Thyroid gland (tissue), 4 donors: ENCODE data around the gene KSR1. TPM values are rescaled to one million over a fixed set of nuclear protein-coding genes. Genes with fewer than 3 reads are reported as not detected.
"Not testable (repeated sequence)": the region's sequence is repeated elsewhere in the genome, so short reads cannot be mapped to it uniquely, and the experiment has no call there.

Experiments
- DNase-seq, 2 donors: peaks; one replicate each; pipeline ENCODE4 v3.0.0-alpha.2; 2019
- H3K27ac ChIP-seq, 3 donors: fragments of 200-600 bp; sonication (generic); 1 replicate in 2 of 3; 2 replicates in 1 of 3; pipeline ENCODE4 v1.5.1; 2016 to 2019; ENCODE audit warnings: mild to moderate bottlenecking in 1 of 3, moderate library complexity in 1 of 3
- H3K27me3 ChIP-seq: fragments of 200-600 bp; sonication (generic); one replicate; pipeline ENCODE4 v1.5.1; 2019
- H3K36me3 ChIP-seq, 2 donors: fragments of 200-600 bp; sonication (generic); one replicate each; pipeline ENCODE4 v1.5.1; 2016 to 2019
- H3K4me1 ChIP-seq, 2 donors: fragments of 200-600 bp; sonication (generic); one replicate each; pipeline ENCODE4 v1.5.1; 2017 to 2019
- H3K4me3 ChIP-seq, 3 donors: fragments of 200-600 bp; sonication (generic); replicated peaks in 1 of 3; 1 replicate in 2 of 3; 2 replicates in 1 of 3; pipeline ENCODE4 v1.5.1; 2016; ENCODE audit warnings: mild to moderate bottlenecking in 1 of 3
- H3K9me3 ChIP-seq: fragments of 200-600 bp; sonication (generic); one replicate; pipeline ENCODE4 v1.5.1; 2017
- POLR2A ChIP-seq, 2 donors: fragments of 450-650 bp; IDR thresholded peaks; one replicate each; pipeline ENCODE4 v1.6.1; 2017; ENCODE audit warnings: antibody characterized with exemption in 2 of 2, mild to moderate bottlenecking in 2 of 2, moderate library complexity in 1 of 2
- WGBS, 2 donors: methylation state at CpG; one replicate each; pipeline ENCODE4 v1.1.5; 2017; 5-methylcytosine and 5-hydroxymethylcytosine counted together
- intact Hi-C: fragments of 100-400 bp; cut with DNase I; formaldehyde crosslinking; loops from one replicate; pipeline ENCODE4 v1.15.1; 2023
- total RNA-seq, 4 donors: library from RNA; depleted of rRNA; stranded (reverse); fragments of >200 nt; gene quantifications; one replicate each; pipeline ENCODE4 v1.2.3, GENCODE V29; 2016
- TF ChIP-seq, protein P1 (sequence below), 6 experiments: fragments of 200-600 bp in 3 of 6; fragments of 450-650 bp in 3 of 6; sonication (generic) in 3 of 6; IDR thresholded peaks; one replicate each; pipeline ENCODE4 v1.5.1; 2016 to 2019; ENCODE audit warnings: antibody characterized with exemption in 6 of 6, mild to moderate bottlenecking in 2 of 6, inconsistent platforms in 1 of 6, moderate library complexity in 1 of 6

Gene KSR1
- total RNA-seq, 4 donors from 2014 or later = 35.9 to 75.5 (median 67.7) TPM

- H3K4me1 ChIP-seq = no peaks in the 10 kb centered on the region
- H3K4me3 ChIP-seq = no peak overlapping the region
- no peak for TF ChIP-seq POLR2A (IDR thresholded peaks at IDR 0.05)
- TF ChIP-seq, protein P1, sequence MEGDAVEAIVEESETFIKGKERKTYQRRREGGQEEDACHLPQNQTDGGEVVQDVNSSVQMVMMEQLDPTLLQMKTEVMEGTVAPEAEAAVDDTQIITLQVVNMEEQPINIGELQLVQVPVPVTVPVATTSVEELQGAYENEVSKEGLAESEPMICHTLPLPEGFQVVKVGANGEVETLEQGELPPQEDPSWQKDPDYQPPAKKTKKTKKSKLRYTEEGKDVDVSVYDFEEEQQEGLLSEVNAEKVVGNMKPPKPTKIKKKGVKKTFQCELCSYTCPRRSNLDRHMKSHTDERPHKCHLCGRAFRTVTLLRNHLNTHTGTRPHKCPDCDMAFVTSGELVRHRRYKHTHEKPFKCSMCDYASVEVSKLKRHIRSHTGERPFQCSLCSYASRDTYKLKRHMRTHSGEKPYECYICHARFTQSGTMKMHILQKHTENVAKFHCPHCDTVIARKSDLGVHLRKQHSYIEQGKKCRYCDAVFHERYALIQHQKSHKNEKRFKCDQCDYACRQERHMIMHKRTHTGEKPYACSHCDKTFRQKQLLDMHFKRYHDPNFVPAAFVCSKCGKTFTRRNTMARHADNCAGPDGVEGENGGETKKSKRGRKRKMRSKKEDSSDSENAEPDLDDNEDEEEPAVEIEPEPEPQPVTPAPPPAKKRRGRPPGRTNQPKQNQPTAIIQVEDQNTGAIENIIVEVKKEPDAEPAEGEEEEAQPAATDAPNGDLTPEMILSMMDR (IDR thresholded peaks at IDR 0.05) = no peak
- H3K27ac ChIP-seq = no peak overlapping the region
- no peaks in the 10 kb centered on the region for H3K27me3 ChIP-seq
- intact Hi-C loops = no loop called here
- no peaks in the 10 kb centered on the region for H3K9me3 ChIP-seq
- WGBS, 2 donors = 73 to 88% methylated on average over 6 to 8 of the region's 9 CpGs
- H3K36me3 ChIP-seq = no peaks in the 10 kb centered on the region
- no peak for DNase-seq
These were observed 27.3 kb upstream of the KSR1 start for GRCh38 chr17:27428781-27429505.

DNA sequence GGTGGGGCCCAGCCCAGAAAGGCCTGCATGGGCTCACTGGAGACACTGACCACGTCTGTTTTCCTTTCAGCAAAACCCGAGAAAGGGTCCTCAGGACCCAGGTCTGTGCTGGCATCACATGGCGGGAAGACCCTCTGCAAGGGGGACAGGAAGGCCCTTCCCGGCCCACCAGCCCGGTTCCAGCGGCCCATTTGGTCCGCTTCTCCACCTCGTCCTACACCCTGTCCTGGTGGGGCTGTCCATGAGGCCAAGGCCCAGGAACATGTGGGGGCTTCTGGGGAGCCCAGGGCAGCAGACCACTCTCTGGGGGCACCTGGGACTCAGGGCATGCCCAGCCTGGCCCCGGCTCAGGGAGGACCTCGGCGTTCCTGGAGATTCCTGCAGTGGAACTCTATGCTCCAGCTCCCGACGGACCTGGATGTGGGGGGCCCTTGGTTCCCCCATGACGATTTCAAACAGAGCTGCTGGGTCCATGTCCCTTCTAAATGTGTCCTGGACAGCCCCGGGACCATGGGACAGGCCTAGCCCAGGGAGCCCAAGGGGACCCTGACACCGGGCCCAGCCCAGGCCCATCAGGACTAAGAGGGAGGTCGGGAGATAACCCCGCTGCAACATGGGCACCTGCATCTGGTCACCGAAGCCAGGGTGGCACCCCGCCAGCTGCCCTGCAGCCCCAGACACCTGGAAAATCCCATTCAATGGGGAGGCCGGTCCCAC, 26.4 kb upstream of the KSR1 start:
- Histone ChIP-seq H3K4me3 (no peak overlapping the region), H3K4me1 (no peaks in the 10 kb centered on the region), H3K36me3 (no peaks in the 10 kb centered on the region), H3K27me3 (no peaks in the 10 kb centered on the region), H3K27ac (no peak overlapping the region), H3K9me3 (no peaks in the 10 kb centered on the region)
- 87 to 95% methylated on average over 10 of the region's 21 CpGs for WGBS, 2 donors
- no peak for TF ChIP-seq POLR2A (IDR thresholded peaks at IDR 0.05)
- TF ChIP-seq, protein P1 (IDR thresholded peaks at IDR 0.05) = no peak
- intact Hi-C loops = no loop called here
- no peak for DNase-seq

DNA sequence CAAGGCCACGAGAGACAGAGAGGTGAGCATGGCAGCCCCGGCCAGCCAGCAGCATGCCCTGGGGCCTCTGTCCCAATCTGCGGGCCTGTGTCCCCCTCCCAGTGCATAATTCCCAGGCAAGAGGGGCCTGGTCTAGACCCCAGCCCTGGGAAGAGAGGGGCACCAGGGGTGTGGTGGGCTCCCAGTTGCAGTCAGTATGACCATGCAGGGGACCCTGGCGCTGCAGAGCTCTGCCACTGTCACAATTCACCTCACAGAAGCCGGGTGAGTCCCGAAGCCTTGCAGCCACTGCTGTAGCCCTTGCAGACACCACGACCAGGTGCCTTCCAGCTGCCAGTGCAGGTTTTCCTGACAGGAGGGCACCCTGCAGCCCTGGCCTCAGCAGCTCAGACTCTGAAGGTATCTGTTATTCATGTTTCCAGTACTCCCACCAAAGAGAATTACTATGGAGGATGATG, 25.8 kb upstream of the KSR1 start:
- intact Hi-C loops = no loop called here
- Histone ChIP-seq H3K36me3 (no peaks in the 10 kb centered on the region), H3K4me1 (no peaks in the 10 kb centered on the region), H3K9me3 (no peaks in the 10 kb centered on the region), H3K27ac (no peak overlapping the region), H3K27me3 (no peaks in the 10 kb centered on the region), H3K4me3 (no peak overlapping the region)
- no peak for TF ChIP-seq POLR2A (IDR thresholded peaks at IDR 0.05)
- DNase-seq = no peak
- WGBS, 2 donors = 0 to 77% methylated on average over 1 to 5 of the region's 7 CpGs

- Histone ChIP-seq H3K4me3 (no peak overlapping the region), H3K36me3 (no peaks in the 10 kb centered on the region), H3K27ac (no peak overlapping the region), H3K27me3 (no peaks in the 10 kb centered on the region), H3K4me1 (no peaks in the 10 kb centered on the region), H3K9me3 (no peaks in the 10 kb centered on the region)
- TF ChIP-seq POLR2A (IDR thresholded peaks at IDR 0.05) = no peak
- TF ChIP-seq, protein P1 (IDR thresholded peaks at IDR 0.05) = peak in 4 of 6 experiments; percentile 43 to 54 (median 48)
- DNase-seq = peak; percentile 21 to 40
- WGBS, 2 donors = 85% methylated on average over 7 to 9 of the region's 10 CpGs
- intact Hi-C loops = no loop called here
These were observed 25.3 kb upstream of the KSR1 start for GRCh38 chr17:27430882-27431491.

DNA sequence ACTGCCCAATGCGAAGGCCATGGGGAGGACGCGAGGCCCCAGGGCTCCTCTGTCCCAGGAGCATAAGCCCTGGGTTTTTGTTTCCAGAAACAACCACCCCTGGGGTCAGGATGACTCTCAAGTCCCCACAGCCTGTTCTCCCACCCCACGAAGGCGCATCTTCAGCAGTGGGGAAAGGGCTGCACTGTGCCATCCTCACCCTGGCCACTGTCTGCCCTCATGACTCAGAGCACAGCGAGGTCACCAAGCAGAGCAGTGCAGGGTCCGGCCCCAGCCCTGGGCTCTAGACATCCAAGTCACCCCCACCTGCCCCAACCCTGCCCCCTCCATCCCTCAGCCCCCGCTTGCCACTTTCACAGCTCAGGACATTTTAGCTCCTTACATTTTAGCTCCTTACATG, 22.7 kb upstream of the KSR1 start:
- 71 to 95% methylated on average over 4 to 8 of the region's 8 CpGs for WGBS, 2 donors
- no peaks in the 10 kb centered on the region for H3K27me3 ChIP-seq
- no peaks in the 10 kb centered on the region for H3K9me3 ChIP-seq
- no peak for DNase-seq
- no peak overlapping the region for H3K4me3 ChIP-seq
- H3K4me1 ChIP-seq = no peaks in the 10 kb centered on the region
- H3K27ac ChIP-seq = no peak overlapping the region
- TF ChIP-seq, protein P1 (IDR thresholded peaks at IDR 0.05) = no peak
- H3K36me3 ChIP-seq = no peaks in the 10 kb centered on the region
- intact Hi-C loops = no loop called here

DNA sequence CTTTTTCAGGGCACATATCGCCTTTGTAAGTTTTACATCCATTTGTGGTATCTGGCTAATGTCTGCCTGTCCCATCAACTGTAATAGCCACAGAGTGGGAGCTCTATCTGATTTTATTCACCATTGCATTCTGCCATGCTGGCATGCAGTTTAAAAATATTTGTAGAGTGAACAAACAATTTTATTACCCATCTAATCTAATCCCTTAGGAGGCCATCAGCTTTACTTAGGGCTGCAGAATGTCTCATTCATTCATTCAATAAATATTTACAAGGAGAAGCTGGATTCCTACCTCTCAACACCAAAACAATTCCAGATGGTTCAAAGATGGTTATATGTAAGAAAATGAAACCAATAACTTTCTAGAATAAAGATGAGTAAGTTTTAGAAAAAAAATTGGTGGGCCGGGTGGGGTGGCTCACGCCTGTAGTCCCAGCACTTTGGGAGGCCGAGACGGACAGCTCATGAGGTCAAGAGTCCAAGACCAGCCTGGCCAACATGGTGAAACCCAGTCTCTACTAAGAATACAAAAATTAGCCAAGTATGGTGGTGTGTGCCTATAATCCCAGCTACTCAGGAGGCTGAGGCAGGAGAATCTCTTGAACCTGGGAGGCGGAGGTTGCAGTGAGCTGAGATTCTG, 20.7 kb upstream of the KSR1 start:
- intact Hi-C loops, H3K4me1 ChIP-seq, DNase-seq, H3K9me3 ChIP-seq, H3K4me3 ChIP-seq, H3K27ac ChIP-seq, H3K36me3 ChIP-seq, H3K27me3 ChIP-seq: not testable (repeated sequence)
- WGBS, 2 donors = 95% methylated on average over 6 of the region's 6 CpGs
